HCT116 (cell line): ENCODE results near the gene FBXL15.

Experiments
- CTCF ChIP-seq, 3 experiments: fragments of 200-600 bp in 1 of 3; sonication (generic) in 1 of 3; IDR thresholded peaks in 2 of 3; conservative IDR thresholded peaks in 1 of 3; 2 replicates each; pipeline ENCODE4 v1.5.1; 2012 to 2017; ENCODE audit warnings: low read depth in 2 of 3, low read length in 2 of 3, antibody characterized with exemption in 1 of 3, borderline replicate concordance in 1 of 3, control low read depth in 1 of 3, mild to moderate bottlenecking in 1 of 3, mixed read lengths in 1 of 3, mixed run types in 1 of 3, moderate library complexity in 1 of 3; ENCODE audit not compliant: insufficient read depth in 1 of 3
- EZH2 ChIP-seq: fragments of 200-600 bp; sonication (generic); IDR thresholded peaks from 2 replicates; pipeline ENCODE4 v1.6.1; 2017; ENCODE audit warnings: antibody characterized with exemption, mixed run types
- EZH2phosphoT487 ChIP-seq: fragments of 200-600 bp; IDR thresholded peaks from 2 replicates; pipeline ENCODE4 v1.6.1; 2018; ENCODE audit warnings: antibody characterized with exemption, borderline replicate concordance
- MAX ChIP-seq: IDR thresholded peaks from 2 replicates; pipeline ENCODE4 v1.6.1; 2012
- POLR2A ChIP-seq: IDR thresholded peaks from 2 replicates; pipeline ENCODE4 v1.7.0; 2011; ENCODE audit warnings: borderline replicate concordance; ENCODE audit not compliant: insufficient read depth, insufficient read length; ENCODE audit errors: extremely low read depth
- POLR2AphosphoS5 ChIP-seq: IDR thresholded peaks from 2 replicates; pipeline ENCODE4 v1.6.1; 2011; ENCODE audit warnings: mild to moderate bottlenecking, low read depth, low read length, moderate library complexity
- RAD21 ChIP-seq: IDR thresholded peaks from 2 replicates; pipeline ENCODE4 v1.6.1; 2012; ENCODE audit warnings: low read depth, mild to moderate bottlenecking
- SIN3A ChIP-seq: IDR thresholded peaks from 2 replicates; pipeline ENCODE4 v1.6.1; 2012; ENCODE audit warnings: low read depth
- SP1 ChIP-seq: IDR thresholded peaks from 2 replicates; pipeline ENCODE4 v1.6.1; 2012; ENCODE audit warnings: low read depth
- SRF ChIP-seq: IDR thresholded peaks from 2 replicates; pipeline ENCODE4 v1.6.1; 2012; ENCODE audit warnings: low read depth
- YY1 ChIP-seq: IDR thresholded peaks from 2 replicates; pipeline ENCODE4 v1.6.1; 2011; ENCODE audit warnings: low read length, low read depth, moderate library complexity, mild to moderate bottlenecking; ENCODE audit not compliant: insufficient replicate concordance; ENCODE audit errors: extremely low read depth
- TF ChIP-seq, protein P1 (sequence below): IDR thresholded peaks from 2 replicates; pipeline ENCODE4 v1.6.1; 2012
- TF ChIP-seq, protein P2 (sequence below): IDR thresholded peaks from 2 replicates; pipeline ENCODE4 v1.6.1; 2012; ENCODE audit warnings: low read depth

- TF ChIP-seq EZH2 (no peak), POLR2AphosphoS5 (no peak), CTCF (IDR thresholded peaks at IDR 0.05 in 2 of 3, conservative IDR thresholded peaks at IDR 0.05 in 1 of 3; ENCODE audit: borderline replicate concordance in 1 of 3, insufficient read depth in 1 of 3, low read depth in 2 of 3, low read length in 2 of 3) (no peak), SRF (no peak), YY1 (no peak), POLR2A (no peak), SIN3A (no peak), RAD21 (no peak), MAX (no peak), EZH2phosphoT487 (no peak), SP1 (no peak)
- TF ChIP-seq, protein P1, sequence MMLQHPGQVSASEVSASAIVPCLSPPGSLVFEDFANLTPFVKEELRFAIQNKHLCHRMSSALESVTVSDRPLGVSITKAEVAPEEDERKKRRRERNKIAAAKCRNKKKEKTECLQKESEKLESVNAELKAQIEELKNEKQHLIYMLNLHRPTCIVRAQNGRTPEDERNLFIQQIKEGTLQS: no peak
- TF ChIP-seq, protein P2, sequence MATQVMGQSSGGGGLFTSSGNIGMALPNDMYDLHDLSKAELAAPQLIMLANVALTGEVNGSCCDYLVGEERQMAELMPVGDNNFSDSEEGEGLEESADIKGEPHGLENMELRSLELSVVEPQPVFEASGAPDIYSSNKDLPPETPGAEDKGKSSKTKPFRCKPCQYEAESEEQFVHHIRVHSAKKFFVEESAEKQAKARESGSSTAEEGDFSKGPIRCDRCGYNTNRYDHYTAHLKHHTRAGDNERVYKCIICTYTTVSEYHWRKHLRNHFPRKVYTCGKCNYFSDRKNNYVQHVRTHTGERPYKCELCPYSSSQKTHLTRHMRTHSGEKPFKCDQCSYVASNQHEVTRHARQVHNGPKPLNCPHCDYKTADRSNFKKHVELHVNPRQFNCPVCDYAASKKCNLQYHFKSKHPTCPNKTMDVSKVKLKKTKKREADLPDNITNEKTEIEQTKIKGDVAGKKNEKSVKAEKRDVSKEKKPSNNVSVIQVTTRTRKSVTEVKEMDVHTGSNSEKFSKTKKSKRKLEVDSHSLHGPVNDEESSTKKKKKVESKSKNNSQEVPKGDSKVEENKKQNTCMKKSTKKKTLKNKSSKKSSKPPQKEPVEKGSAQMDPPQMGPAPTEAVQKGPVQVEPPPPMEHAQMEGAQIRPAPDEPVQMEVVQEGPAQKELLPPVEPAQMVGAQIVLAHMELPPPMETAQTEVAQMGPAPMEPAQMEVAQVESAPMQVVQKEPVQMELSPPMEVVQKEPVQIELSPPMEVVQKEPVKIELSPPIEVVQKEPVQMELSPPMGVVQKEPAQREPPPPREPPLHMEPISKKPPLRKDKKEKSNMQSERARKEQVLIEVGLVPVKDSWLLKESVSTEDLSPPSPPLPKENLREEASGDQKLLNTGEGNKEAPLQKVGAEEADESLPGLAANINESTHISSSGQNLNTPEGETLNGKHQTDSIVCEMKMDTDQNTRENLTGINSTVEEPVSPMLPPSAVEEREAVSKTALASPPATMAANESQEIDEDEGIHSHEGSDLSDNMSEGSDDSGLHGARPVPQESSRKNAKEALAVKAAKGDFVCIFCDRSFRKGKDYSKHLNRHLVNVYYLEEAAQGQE: no peak
These were observed 35.8 kb upstream of the FBXL15 start for GRCh38 chr10:102384606-102385429.
